ENCODE data around the gene SH3PXD2A.

- no peak for TF ChIP-seq POLR2AphosphoS5 (IDR thresholded peaks at IDR 0.05; ENCODE audit: low read depth, low read length)
- no peak for TF ChIP-seq POLR2A (IDR thresholded peaks at IDR 0.05; ENCODE audit: low read depth, low read length)
- no peak for TF ChIP-seq TAF1 (IDR thresholded peaks at IDR 0.05; ENCODE audit: borderline replicate concordance, low read depth, low read length)
These were observed 90.2 kb downstream of the SH3PXD2A start for GRCh38 chr10:103765168-103765567.
